ENCODE results near the gene FGGY. TPM values are rescaled to one million over a fixed set of nuclear protein-coding genes. Genes with fewer than 3 reads are reported as not detected.
A peak's percentile ranks its signal among the peaks of the same experiment; 100 is the strongest.

Gene FGGY
- total RNA-seq, 4 donors from 2014 or later: 12.4 to 17.5 (median 16.1) TPM

GRCh38 chr1:59703226-59703917 lies 406.5 kb downstream of the FGGY start:
- TF ChIP-seq POLR2A (IDR thresholded peaks at IDR 0.05): no peak
- TF ChIP-seq, protein P1, sequence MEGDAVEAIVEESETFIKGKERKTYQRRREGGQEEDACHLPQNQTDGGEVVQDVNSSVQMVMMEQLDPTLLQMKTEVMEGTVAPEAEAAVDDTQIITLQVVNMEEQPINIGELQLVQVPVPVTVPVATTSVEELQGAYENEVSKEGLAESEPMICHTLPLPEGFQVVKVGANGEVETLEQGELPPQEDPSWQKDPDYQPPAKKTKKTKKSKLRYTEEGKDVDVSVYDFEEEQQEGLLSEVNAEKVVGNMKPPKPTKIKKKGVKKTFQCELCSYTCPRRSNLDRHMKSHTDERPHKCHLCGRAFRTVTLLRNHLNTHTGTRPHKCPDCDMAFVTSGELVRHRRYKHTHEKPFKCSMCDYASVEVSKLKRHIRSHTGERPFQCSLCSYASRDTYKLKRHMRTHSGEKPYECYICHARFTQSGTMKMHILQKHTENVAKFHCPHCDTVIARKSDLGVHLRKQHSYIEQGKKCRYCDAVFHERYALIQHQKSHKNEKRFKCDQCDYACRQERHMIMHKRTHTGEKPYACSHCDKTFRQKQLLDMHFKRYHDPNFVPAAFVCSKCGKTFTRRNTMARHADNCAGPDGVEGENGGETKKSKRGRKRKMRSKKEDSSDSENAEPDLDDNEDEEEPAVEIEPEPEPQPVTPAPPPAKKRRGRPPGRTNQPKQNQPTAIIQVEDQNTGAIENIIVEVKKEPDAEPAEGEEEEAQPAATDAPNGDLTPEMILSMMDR (IDR thresholded peaks at IDR 0.05): no peak
- TF ChIP-seq EP300 (IDR thresholded peaks at IDR 0.05): no peak
- no peak for TF ChIP-seq POLR2AphosphoS5 (IDR thresholded peaks at IDR 0.05)
- Histone ChIP-seq H3K4me3 (no peak overlapping the region), H3K27me3 (no peaks in the 10 kb centered on the region), H3K36me3 (no peaks in the 10 kb centered on the region), H3K4me1 (peaks cover 64% of the 10 kb centered on the region), H3K27ac (peak overlapping the region; percentile 75), H3K9me3 (no peaks in the 10 kb centered on the region)
- no peak for DNase-seq (ENCODE audit: low spot score in 2 of 2)
- WGBS: 68% methylated on average over 1 of the region's 1 CpG

- Histone ChIP-seq H3K27me3 (no peaks in the 10 kb centered on the region), H3K9me3 (no peaks in the 10 kb centered on the region), H3K27ac (peak overlapping the region; percentile 75), H3K4me3 (no peak overlapping the region), H3K36me3 (no peaks in the 10 kb centered on the region), H3K4me1 (peaks cover 58% of the 10 kb centered on the region)
- TF ChIP-seq POLR2AphosphoS5 (IDR thresholded peaks at IDR 0.05) (no peak), POLR2A (IDR thresholded peaks at IDR 0.05) (no peak), EP300 (IDR thresholded peaks at IDR 0.05) (no peak)
- TF ChIP-seq, protein P1 (IDR thresholded peaks at IDR 0.05): no peak
- WGBS: 65% methylated on average over 6 of the region's 6 CpGs
- no peak for DNase-seq (ENCODE audit: low spot score in 2 of 2)
Observed at GRCh38 chr1:59703918-59704378, 407.1 kb downstream of the FGGY start.

- Histone ChIP-seq H3K9me3 (no peaks in the 10 kb centered on the region), H3K36me3 (no peaks in the 10 kb centered on the region), H3K27me3 (no peaks in the 10 kb centered on the region), H3K4me1 (peaks cover 50% of the 10 kb centered on the region), H3K4me3 (no peak overlapping the region), H3K27ac (peak overlapping the region; percentile 75)
- TF ChIP-seq POLR2A (IDR thresholded peaks at IDR 0.05) (no peak), EP300 (IDR thresholded peaks at IDR 0.05) (no peak), POLR2AphosphoS5 (IDR thresholded peaks at IDR 0.05) (no peak)
- TF ChIP-seq, protein P1 (IDR thresholded peaks at IDR 0.05): no peak
- WGBS: 54% methylated on average over 2 of the region's 2 CpGs
- no peak for DNase-seq (ENCODE audit: low spot score in 2 of 2)
Observed at GRCh38 chr1:59704716-59705115, 407.8 kb downstream of the FGGY start.

- no peaks in the 10 kb centered on the region for H3K9me3 ChIP-seq
- peak overlapping the region; percentile 61 for H3K27ac ChIP-seq
- 59% methylated on average over 5 of the region's 5 CpGs for WGBS
- no peaks in the 10 kb centered on the region for H3K27me3 ChIP-seq
- H3K36me3 ChIP-seq: no peaks in the 10 kb centered on the region
- no peak overlapping the region for H3K4me3 ChIP-seq
- DNase-seq (ENCODE audit: low spot score in 2 of 2): no peak
- TF ChIP-seq EP300 (IDR thresholded peaks at IDR 0.05): no peak
- no peak for TF ChIP-seq POLR2A (IDR thresholded peaks at IDR 0.05)
- no peak for TF ChIP-seq POLR2AphosphoS5 (IDR thresholded peaks at IDR 0.05)
- TF ChIP-seq, protein P1 (IDR thresholded peaks at IDR 0.05): no peak
- peaks cover 50% of the 10 kb centered on the region for H3K4me1 ChIP-seq
Observed at GRCh38 chr1:59705466-59706302, 408.8 kb downstream of the FGGY start.

DNA sequence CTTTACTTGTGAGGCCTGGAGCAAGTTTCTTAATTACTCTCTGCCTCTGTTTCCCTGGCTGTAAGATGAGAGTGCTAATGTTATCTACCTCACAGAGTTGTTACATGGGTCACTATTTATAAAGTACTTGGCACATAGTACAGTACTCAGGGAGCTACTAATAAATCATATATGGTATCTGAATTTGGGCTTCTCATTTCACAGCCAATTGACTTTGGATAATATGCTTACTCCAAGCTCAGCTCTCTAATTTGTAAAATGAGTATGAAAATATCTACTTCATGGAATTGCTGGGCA lies 409.4 kb downstream of the FGGY start:
- H3K4me1 ChIP-seq: peaks cover 50% of the 10 kb centered on the region
- H3K27ac ChIP-seq: peak overlapping the region; percentile 61

More for the DNA sequence above, 409.4 kb downstream of the FGGY start:
- H3K4me3 ChIP-seq: no peak overlapping the region
- no peaks in the 10 kb centered on the region for H3K27me3 ChIP-seq
- no peaks in the 10 kb centered on the region for H3K36me3 ChIP-seq
- no peak for DNase-seq (ENCODE audit: low spot score in 2 of 2)
- TF ChIP-seq, protein P1 (IDR thresholded peaks at IDR 0.05): no peak
- TF ChIP-seq EP300 (IDR thresholded peaks at IDR 0.05) (no peak), POLR2AphosphoS5 (IDR thresholded peaks at IDR 0.05) (no peak), POLR2A (IDR thresholded peaks at IDR 0.05) (no peak)
- H3K9me3 ChIP-seq: no peaks in the 10 kb centered on the region
